ENCODE results near the gene INHBC. TPM values are rescaled to one million over a fixed set of nuclear protein-coding genes. Genes with fewer than 3 reads are reported as not detected.

INHBC gene
- total RNA-seq, 3 donors from 2014 or later: not detected

- intact Hi-C loops (cut with DNase I, micrococcal nuclease): no loop called here
- no peak for TF ChIP-seq CTCF (IDR thresholded peaks at IDR 0.05)
- Histone ChIP-seq H3K36me3 (ENCODE audit: low read depth) (no peaks in the 10 kb centered on the region), H3K4me1 (ENCODE audit: low read depth) (no peaks in the 10 kb centered on the region), H3K4me3 (no peak overlapping the region), H3K9me3 (no peaks in the 10 kb centered on the region)
- ATAC-seq: no peak
- DNase-seq: no peak
Observed at GRCh38 chr12:57448669-57449068, 14.1 kb downstream of the INHBC start.

- Histone ChIP-seq H3K4me3 (no peak overlapping the region), H3K9me3 (no peaks in the 10 kb centered on the region), H3K4me1 (ENCODE audit: low read depth) (no peaks in the 10 kb centered on the region), H3K36me3 (ENCODE audit: low read depth) (no peaks in the 10 kb centered on the region)
- no peak for ATAC-seq
- TF ChIP-seq CTCF (IDR thresholded peaks at IDR 0.05): no peak
- intact Hi-C loops (cut with DNase I, micrococcal nuclease): no loop called here
- no peak for DNase-seq
Observed at GRCh38 chr12:57449375-57449774, 14.8 kb downstream of the INHBC start.

GRCh38 chr12:57450057-57450456 lies 15.5 kb downstream of the INHBC start:
- ATAC-seq (no peak), DNase-seq (no peak)
- Histone ChIP-seq H3K4me3 (no peak overlapping the region), H3K9me3 (no peaks in the 10 kb centered on the region), H3K4me1 (ENCODE audit: low read depth) (no peaks in the 10 kb centered on the region), H3K36me3 (ENCODE audit: low read depth) (no peaks in the 10 kb centered on the region)
- intact Hi-C loops (cut with DNase I, micrococcal nuclease): loop anchor here (10.0 kb wide), 3 partner anchors 145 to 185 kb away; no protein-coding TSS in a partner anchor
- TF ChIP-seq CTCF (IDR thresholded peaks at IDR 0.05): no peak

- ATAC-seq (no peak), DNase-seq (no peak)
- Histone ChIP-seq H3K9me3 (no peaks in the 10 kb centered on the region), H3K36me3 (ENCODE audit: low read depth) (no peaks in the 10 kb centered on the region), H3K4me3 (no peak overlapping the region), H3K4me1 (ENCODE audit: low read depth) (no peaks in the 10 kb centered on the region)
- intact Hi-C loops (cut with DNase I, micrococcal nuclease): loop anchor here (10.0 kb wide), 3 partner anchors 147 to 187 kb away; no protein-coding TSS in a partner anchor
- TF ChIP-seq CTCF (IDR thresholded peaks at IDR 0.05): no peak
Observed at GRCh38 chr12:57451233-57451778, 16.7 kb downstream of the INHBC start.

GRCh38 chr12:57452181-57452936 lies 17.8 kb downstream of the INHBC start:
- intact Hi-C loops (cut with DNase I, micrococcal nuclease): loop anchor here (10.0 kb wide), 3 partner anchors 148 to 188 kb away; no protein-coding TSS in a partner anchor
- no peak for TF ChIP-seq CTCF (IDR thresholded peaks at IDR 0.05)
- ATAC-seq (no peak), DNase-seq (no peak)
- H3K9me3 ChIP-seq: no peaks in the 10 kb centered on the region
- no peak overlapping the region for H3K4me3 ChIP-seq
- no peaks in the 10 kb centered on the region for H3K4me1 ChIP-seq (ENCODE audit: low read depth)
- no peaks in the 10 kb centered on the region for H3K36me3 ChIP-seq (ENCODE audit: low read depth)
